K562 (cell line): ENCODE data around the gene ATP2B1. TPM values are rescaled to one million over a fixed set of nuclear protein-coding genes. Genes with fewer than 3 reads are reported as not detected.

Source experiments
- AFF1 ChIP-seq, 2 experiments: fragments of 450-650 bp; IDR thresholded peaks; 2 replicates each; pipeline ENCODE4 v1.6.1; 2018; ENCODE audit warnings: mild to moderate bottlenecking in 2 of 2, low read depth in 1 of 2; ENCODE audit not compliant: partially characterized antibody in 2 of 2
- BHLHE40 ChIP-seq: IDR thresholded peaks from 2 replicates; pipeline ENCODE4 v1.6.1; 2011; ENCODE audit warnings: low read length, improper control_type of control experiment
- C11orf30 ChIP-seq: fragments of 450-650 bp; IDR thresholded peaks from 2 replicates; pipeline ENCODE4 v1.6.1; 2016; ENCODE audit warnings: low read depth, mild to moderate bottlenecking
- ESRRA ChIP-seq: fragments of 450-650 bp; IDR thresholded peaks from 2 replicates; pipeline ENCODE4 v1.6.1; 2014; ENCODE audit warnings: low read depth, mild to moderate bottlenecking, moderate library complexity, borderline replicate concordance
- ETS1 ChIP-seq: conservative IDR thresholded peaks from 2 replicates; pipeline ENCODE4 v1.6.1; 2011; ENCODE audit warnings: low read depth, mild to moderate bottlenecking, low read length; ENCODE audit not compliant: control insufficient read depth
- IFI16 ChIP-seq: fragments of 250-450 bp; sonication (Bioruptor Pico); IDR thresholded peaks from 2 replicates; pipeline ENCODE4 v2.1.2; 2022; ENCODE audit warnings: mild to moderate bottlenecking, inconsistent platforms
- JUN ChIP-seq, 2 experiments: sonication (generic) in 1 of 2; formaldehyde crosslinking in 1 of 2; IDR thresholded peaks; 2 replicates each; pipeline versions ENCODE4 v1.6.1 to v1.8.0; 2012 to 2022; ENCODE audit warnings: borderline replicate concordance in 2 of 2, mild to moderate bottlenecking in 2 of 2, improper control_type of control experiment in 1 of 2, low read depth in 1 of 2, low read length in 1 of 2, missing genetic modification reagents in 1 of 2
- L3MBTL2 ChIP-seq: fragments of 450-650 bp; IDR thresholded peaks from 2 replicates; pipeline ENCODE4 v1.6.1; 2016; ENCODE audit warnings: mild to moderate bottlenecking, moderate library complexity
- MAFK ChIP-seq: IDR thresholded peaks from 2 replicates; pipeline ENCODE4 v1.6.1; 2011; ENCODE audit warnings: low read length, improper control_type of control experiment
- MAZ ChIP-seq, 2 experiments: fragments of 450-650 bp in 1 of 2; sonication (generic) in 1 of 2; formaldehyde crosslinking; IDR thresholded peaks in 1 of 2; conservative IDR thresholded peaks in 1 of 2; 2 replicates each; pipeline versions ENCODE4 v1.4.0 to v1.5.0; 2020; ENCODE audit warnings: mild to moderate bottlenecking in 1 of 2, missing genetic modification reagents in 1 of 2
- MEF2A ChIP-seq: IDR thresholded peaks from 2 replicates; pipeline ENCODE4 v1.6.1; 2011; ENCODE audit warnings: low read depth, mild to moderate bottlenecking, low read length, moderate library complexity; ENCODE audit not compliant: control insufficient read depth
- NFE2 ChIP-seq: IDR thresholded peaks from 2 replicates; pipeline ENCODE4 v1.6.1; 2014; ENCODE audit warnings: antibody characterized with exemption, low read depth
- PHF8 ChIP-seq: fragments of 200-600 bp; sonication (generic); IDR thresholded peaks from 2 replicates; pipeline ENCODE4 v1.6.1; 2012; ENCODE audit warnings: mixed run types, mild to moderate bottlenecking, inconsistent platforms, low read length, moderate library complexity, borderline replicate concordance
- RBM14 ChIP-seq: fragments of 200-400 bp; formaldehyde crosslinking; IDR thresholded peaks from 2 replicates; pipeline ENCODE4 v1.6.1; 2018; ENCODE audit warnings: low read depth, mild to moderate bottlenecking, low read length, moderate library complexity, borderline replicate concordance; ENCODE audit not compliant: insufficient read depth
- RNF2 ChIP-seq: sonication (generic); IDR thresholded peaks from 2 replicates; pipeline ENCODE4 v1.6.1; 2016
- SIX5 ChIP-seq, 2 experiments: IDR thresholded peaks; 2 replicates each; pipeline ENCODE4 v1.6.1; 2011; ENCODE audit warnings: low read length in 2 of 2, borderline replicate concordance in 1 of 2, low read depth in 1 of 2, mild to moderate bottlenecking in 1 of 2, moderate library complexity in 1 of 2; ENCODE audit not compliant: insufficient read depth in 1 of 2
- SRSF3 ChIP-seq: fragments of 200-400 bp; formaldehyde crosslinking; IDR thresholded peaks from 2 replicates; pipeline ENCODE4 v1.6.1; 2016; ENCODE audit warnings: mild to moderate bottlenecking, low read length, moderate library complexity; ENCODE audit not compliant: insufficient read depth
- TBL1XR1 ChIP-seq, 2 experiments: IDR thresholded peaks; 2 replicates each; pipeline ENCODE4 v1.6.1; 2012; ENCODE audit warnings: improper control_type of control experiment in 2 of 2, low read length in 2 of 2, mild to moderate bottlenecking in 1 of 2
- TBP ChIP-seq: optimal IDR thresholded peaks from 2 replicates; pipeline ENCODE3; 2011; ENCODE audit warnings: low read depth, low read length, improper control_type of control experiment
- ZBTB34 ChIP-seq: fragments of 250-450 bp; sonication (Bioruptor Pico); IDR thresholded peaks from 2 replicates; pipeline ENCODE4 v1.8.0; 2021; ENCODE audit warnings: mild to moderate bottlenecking, moderate library complexity
- ZEB2 ChIP-seq: fragments of 450-650 bp; IDR thresholded peaks from 2 replicates; pipeline ENCODE4 v1.6.1; 2016
- ZFX ChIP-seq: sonication (generic); formaldehyde crosslinking; IDR thresholded peaks from 2 replicates; pipeline ENCODE4 v1.8.0; 2022; ENCODE audit warnings: mild to moderate bottlenecking, missing genetic modification reagents, moderate library complexity
- polyA plus RNA-seq, 8 experiments: library from polyadenylated mRNA; depleted of rRNA in 4 of 8; stranded (reverse) in 5 of 8; unstranded in 3 of 8; fragments of >200 nt; fragmentation: Nextera tagmentation in 2 of 8; fragmentation: Illumina TruSeq in 1 of 8; extraction: Ambion mirVana in 2 of 8; extraction: Trizol in 1 of 8; gene quantifications; 2 replicates each; pipeline versions ENCODE4 v1.2.1 to v1.2.3, GENCODE V29; 2011 to 2014; ENCODE audit warnings: inconsistent platforms in 1 of 8, missing spikeins in 1 of 8
- total RNA-seq, 7 experiments: library from RNA; depleted of rRNA in 6 of 7; stranded (reverse); fragments of >200 nt in 6 of 7; fragmentation: Illumina TruSeq in 2 of 7; extraction: Trizol in 2 of 7; gene quantifications; 2 replicates each; pipeline versions ENCODE4 v1.2.1 to v1.2.3, GENCODE V29; 2011 to 2021; ENCODE audit warnings: low replicate concordance in 1 of 7

Gene ATP2B1
- total and polyA plus RNA-seq, 9 of the 15 experiments (the other 6 are each of a cell fraction or from before 2014, with no cell fraction given) = 8.6 to 39.0 (median 27.8) TPM

- TF ChIP-seq ETS1 (no peak), PHF8 (peak; percentile 33; the same call in 1 of the 2 replicates), NFE2 (peak; percentile 94), ZFX (CRISPR knock-in tag) (peak; percentile 74), TBP (peak; percentile 39), RBM14 (no peak), SIX5 (IDR thresholded peaks at IDR 0.05; ENCODE audit: borderline replicate concordance in 1 of 2, insufficient read depth in 1 of 2, low read depth in 1 of 2, low read length in 2 of 2) (no peak), RNF2 (no peak), JUN (IDR thresholded peaks at IDR 0.05; ENCODE audit: borderline replicate concordance, low read depth, low read length) (0 out of 2 replicates have a peak, but pooled peaks have one; percentile 30), JUN (CRISPR knock-in tag; IDR thresholded peaks at IDR 0.05; ENCODE audit: borderline replicate concordance) (no peak), L3MBTL2 (peak; percentile 52), MEF2A (peak; percentile 59; the same call in 1 of the 2 replicates), MAFK (peak; percentile 89), ZBTB34 (no peak), ZEB2 (0 out of 2 replicates have a peak, but pooled peaks have one; percentile 39), TBL1XR1 (IDR thresholded peaks at IDR 0.05; ENCODE audit: low read length in 2 of 2) (peak in 1 of 2 experiments; percentile 49; a peak in 1 of 4 replicates), SRSF3 (no peak), MAZ (CRISPR knock-in tag; conservative IDR thresholded peaks at IDR 0.05 in 1 of 2, IDR thresholded peaks at IDR 0.05 in 1 of 2) (peak; percentile 14 to 39; a peak in 1 of 4 replicates), ESRRA (peak; percentile 89), BHLHE40 (0 out of 2 replicates have a peak, but pooled peaks have one; percentile 4), IFI16 (no peak), C11orf30 (peak; percentile 94), AFF1 (IDR thresholded peaks at IDR 0.05; ENCODE audit: low read depth in 1 of 2, partially characterized antibody in 2 of 2) (peak in 1 of 2 experiments; percentile 68)
Observed at GRCh38 chr12:89574736-89575208, 133.9 kb downstream of the ATP2B1 start (continued).
